ENCODE results near the gene BTLA.

DNA sequence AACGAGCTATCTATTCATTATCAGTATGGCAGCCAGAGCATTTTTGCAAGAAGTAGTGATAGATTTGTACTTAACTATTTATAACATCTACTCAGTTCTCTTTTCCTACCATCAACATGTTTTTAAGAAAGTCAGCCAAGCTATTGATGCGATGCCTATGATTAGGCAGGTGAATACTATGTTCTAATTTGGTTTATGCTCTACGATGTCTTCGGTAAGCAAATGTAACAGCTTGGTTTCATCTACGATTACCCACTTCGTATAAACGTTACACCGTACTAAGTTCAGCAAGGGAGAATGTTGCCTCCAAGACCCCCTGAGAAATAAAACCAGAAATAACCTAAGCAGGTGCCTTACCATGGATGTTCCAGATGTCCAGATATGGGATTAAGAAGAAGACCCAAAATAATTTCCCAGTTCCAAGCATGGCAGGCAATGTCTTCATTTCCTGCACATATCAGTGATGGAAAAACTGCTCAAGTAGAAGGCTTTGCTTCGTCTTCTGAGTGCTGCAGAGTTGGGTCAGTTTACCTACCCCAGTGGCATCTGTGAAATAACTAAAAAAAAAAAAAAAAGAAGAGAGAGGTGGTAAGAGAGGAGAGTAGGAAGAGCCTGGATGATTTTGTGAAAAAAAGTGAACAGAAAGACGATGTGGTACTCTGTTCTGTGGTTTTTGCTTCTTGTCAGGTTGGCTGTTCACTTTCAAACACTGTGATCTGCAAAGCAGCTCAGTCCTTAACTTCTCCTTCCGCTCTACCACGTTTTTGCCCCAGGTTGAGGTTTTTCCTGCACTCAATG lies at the start of gene BTLA:
- TF ChIP-seq CTCF (IDR thresholded peaks at IDR 0.05; ENCODE audit: low read length) (no peak), EZH2phosphoT487 (IDR thresholded peaks at IDR 0.05; ENCODE audit: low read length) (no peak)
